ENCODE data around the gene MYO1E. TPM values are rescaled to one million over a fixed set of nuclear protein-coding genes. Genes with fewer than 3 reads are reported as not detected.

The MYO1E gene
- total and polyA plus RNA-seq, 2 donors from 2014 or later = 41.9 to 198 TPM

GRCh38 chr15:59240036-59240435 lies 132.6 kb downstream of the MYO1E start:
- intact Hi-C loops (cut with DNase I) = no loop called here
- H3K9me3 ChIP-seq (ENCODE audit: control insufficient read depth in 2 of 3, insufficient read depth in 1 of 3, low read length in 3 of 3) = no peaks in the 10 kb centered on the region
- TF ChIP-seq, protein P1, sequence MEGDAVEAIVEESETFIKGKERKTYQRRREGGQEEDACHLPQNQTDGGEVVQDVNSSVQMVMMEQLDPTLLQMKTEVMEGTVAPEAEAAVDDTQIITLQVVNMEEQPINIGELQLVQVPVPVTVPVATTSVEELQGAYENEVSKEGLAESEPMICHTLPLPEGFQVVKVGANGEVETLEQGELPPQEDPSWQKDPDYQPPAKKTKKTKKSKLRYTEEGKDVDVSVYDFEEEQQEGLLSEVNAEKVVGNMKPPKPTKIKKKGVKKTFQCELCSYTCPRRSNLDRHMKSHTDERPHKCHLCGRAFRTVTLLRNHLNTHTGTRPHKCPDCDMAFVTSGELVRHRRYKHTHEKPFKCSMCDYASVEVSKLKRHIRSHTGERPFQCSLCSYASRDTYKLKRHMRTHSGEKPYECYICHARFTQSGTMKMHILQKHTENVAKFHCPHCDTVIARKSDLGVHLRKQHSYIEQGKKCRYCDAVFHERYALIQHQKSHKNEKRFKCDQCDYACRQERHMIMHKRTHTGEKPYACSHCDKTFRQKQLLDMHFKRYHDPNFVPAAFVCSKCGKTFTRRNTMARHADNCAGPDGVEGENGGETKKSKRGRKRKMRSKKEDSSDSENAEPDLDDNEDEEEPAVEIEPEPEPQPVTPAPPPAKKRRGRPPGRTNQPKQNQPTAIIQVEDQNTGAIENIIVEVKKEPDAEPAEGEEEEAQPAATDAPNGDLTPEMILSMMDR (IDR thresholded peaks at IDR 0.05; ENCODE audit: borderline replicate concordance, extremely low read depth, insufficient read depth) = no peak
- no peak overlapping the region for H3K27ac ChIP-seq (ENCODE audit: low read depth in 2 of 2, low read length in 2 of 2)
- H3K36me3 ChIP-seq (ENCODE audit: control insufficient read depth in 2 of 3, insufficient read depth in 3 of 3, low read length in 3 of 3) = peaks cover 0 to 2% (median 0%) of the 10 kb centered on the region in 3 donors
- H3K9ac ChIP-seq (ENCODE audit: low read length in 3 of 3) = no peak overlapping the region
- H3K4me1 ChIP-seq (ENCODE audit: control insufficient read depth in 2 of 3, insufficient read depth in 2 of 3, low read depth in 1 of 3, low read length in 3 of 3) = peaks cover 0 to 2% (median 0%) of the 10 kb centered on the region in 3 donors
- FAIRE-seq = no peak
- H3K27me3 ChIP-seq (ENCODE audit: control insufficient read depth, insufficient read depth, low read length) = no peaks in the 10 kb centered on the region
- DNase-seq = no peak
- no peak overlapping the region for H3K4me3 ChIP-seq (ENCODE audit: low read length in 3 of 3)

GRCh38 chr15:59237924-59238331 lies 134.7 kb downstream of the MYO1E start:
- no peak for FAIRE-seq
- intact Hi-C loops (cut with DNase I) = no loop called here
- no peak for DNase-seq

GRCh38 chr15:59237119-59237855 lies 135.4 kb downstream of the MYO1E start:
- no peak overlapping the region for H3K27ac ChIP-seq (ENCODE audit: low read depth in 2 of 2, low read length in 2 of 2)
- no peak overlapping the region for H3K9ac ChIP-seq (ENCODE audit: low read length in 3 of 3)
- DNase-seq (no peak), FAIRE-seq (no peak)
- intact Hi-C loops (cut with DNase I) = no loop called here
- TF ChIP-seq, protein P1 (IDR thresholded peaks at IDR 0.05; ENCODE audit: borderline replicate concordance, extremely low read depth, insufficient read depth) = no peak
- no peaks in the 10 kb centered on the region for H3K36me3 ChIP-seq (ENCODE audit: control insufficient read depth in 2 of 3, insufficient read depth in 3 of 3, low read length in 3 of 3)
- H3K4me1 ChIP-seq (ENCODE audit: control insufficient read depth in 2 of 3, insufficient read depth in 2 of 3, low read depth in 1 of 3, low read length in 3 of 3) = peaks cover 0 to 5% (median 2%) of the 10 kb centered on the region in 3 donors
- no peaks in the 10 kb centered on the region for H3K27me3 ChIP-seq (ENCODE audit: control insufficient read depth, insufficient read depth, low read length)
- H3K9me3 ChIP-seq (ENCODE audit: control insufficient read depth in 2 of 3, insufficient read depth in 1 of 3, low read length in 3 of 3) = no peaks in the 10 kb centered on the region
- H3K4me3 ChIP-seq (ENCODE audit: low read length in 3 of 3) = no peak overlapping the region

More at GRCh38 chr15:59237924-59238331, 134.7 kb downstream of the MYO1E start:
- Histone ChIP-seq H3K9ac (ENCODE audit: low read length in 3 of 3) (no peak overlapping the region), H3K27me3 (ENCODE audit: control insufficient read depth, insufficient read depth, low read length) (no peaks in the 10 kb centered on the region), H3K27ac (ENCODE audit: low read depth in 2 of 2, low read length in 2 of 2) (no peak overlapping the region), H3K4me1 (ENCODE audit: control insufficient read depth in 2 of 3, insufficient read depth in 2 of 3, low read depth in 1 of 3, low read length in 3 of 3) (peaks cover 0 to under 1% (median 0%) of the 10 kb centered on the region in 3 donors), H3K4me3 (ENCODE audit: low read length in 3 of 3) (no peak overlapping the region), H3K36me3 (ENCODE audit: control insufficient read depth in 2 of 3, insufficient read depth in 3 of 3, low read length in 3 of 3) (no peaks in the 10 kb centered on the region), H3K9me3 (ENCODE audit: control insufficient read depth in 2 of 3, insufficient read depth in 1 of 3, low read length in 3 of 3) (no peaks in the 10 kb centered on the region)
- TF ChIP-seq, protein P1 (IDR thresholded peaks at IDR 0.05; ENCODE audit: borderline replicate concordance, extremely low read depth, insufficient read depth) = no peak

Measured in kidney (tissue), 14 donors.